ENCODE data around the gene DNAJC7.

DNAJC7 gene

GRCh38 chr17:42050393-42051012 lies 33.3 kb upstream of the DNAJC7 start, which contains the start of gene C17orf113:
Gene C17orf113, minus strand, starts transcription at chr17:42050601. Its CDS starts 7,225 bp downstream, at chr17:42043376.
- ATAC-seq (peak; percentile 71), DNase-seq (ENCODE audit: low spot score in 2 of 2) (peak in 1 of 2 donors; percentile 63)
- H3K9me3 Mint-ChIP-seq = no peaks in the 10 kb centered on the region
- H3K36me3 Mint-ChIP-seq = no peaks in the 10 kb centered on the region
- H3K4me3 Mint-ChIP-seq = peak within 1 kb of the TSS; percentile 64
- H3K27ac Mint-ChIP-seq = no peak within 1 kb of the TSS
- H3K4me1 Mint-ChIP-seq = peaks cover 7% of the 10 kb centered on the region

- DNase-seq (ENCODE audit: low spot score in 2 of 2) (no peak), ATAC-seq (no peak)
- Mint-ChIP-seq H3K36me3 (no peaks in the 10 kb centered on the region), H3K9me3 (no peaks in the 10 kb centered on the region), H3K4me1 (peaks cover 7% of the 10 kb centered on the region), H3K4me3 (peak overlapping the region; percentile 64), H3K27ac (no peak overlapping the region)
These were observed 32.7 kb upstream of the DNAJC7 start for GRCh38 chr17:42049834-42050392.

- DNase-seq (ENCODE audit: low spot score in 2 of 2) = no peak
- Mint-ChIP-seq H3K36me3 (no peaks in the 10 kb centered on the region), H3K4me1 (peaks cover 7% of the 10 kb centered on the region), H3K27ac (no peak overlapping the region), H3K4me3 (no peak overlapping the region), H3K9me3 (no peaks in the 10 kb centered on the region)
- ATAC-seq = no peak
These were observed 30.1 kb upstream of the DNAJC7 start for GRCh38 chr17:42047343-42047742.

DNA sequence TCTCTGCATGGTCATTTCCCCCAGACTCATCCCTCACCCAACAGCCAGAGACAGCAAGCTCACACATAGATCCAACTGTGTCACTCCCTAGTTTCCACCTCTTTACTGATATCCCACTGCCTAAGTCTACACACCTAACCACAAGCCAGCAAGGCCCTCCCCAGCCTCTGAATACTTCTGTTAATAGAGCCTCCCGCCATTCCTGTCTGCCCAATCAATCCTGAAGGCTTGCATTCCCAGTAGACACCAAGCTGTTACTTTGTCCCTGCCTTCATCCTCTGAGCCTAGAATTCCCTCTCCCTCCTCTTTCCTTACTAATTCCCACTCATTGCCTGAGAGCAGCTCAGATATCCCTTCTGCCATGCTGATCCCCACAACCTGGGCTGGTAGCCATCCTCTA lies 28.5 kb upstream of the DNAJC7 start:
- Mint-ChIP-seq H3K9me3 (no peaks in the 10 kb centered on the region), H3K4me1 (peaks cover 3% of the 10 kb centered on the region), H3K4me3 (no peak overlapping the region), H3K36me3 (no peaks in the 10 kb centered on the region), H3K27ac (no peak overlapping the region)
- no peak for ATAC-seq
- no peak for DNase-seq (ENCODE audit: low spot score in 2 of 2)

DNA sequence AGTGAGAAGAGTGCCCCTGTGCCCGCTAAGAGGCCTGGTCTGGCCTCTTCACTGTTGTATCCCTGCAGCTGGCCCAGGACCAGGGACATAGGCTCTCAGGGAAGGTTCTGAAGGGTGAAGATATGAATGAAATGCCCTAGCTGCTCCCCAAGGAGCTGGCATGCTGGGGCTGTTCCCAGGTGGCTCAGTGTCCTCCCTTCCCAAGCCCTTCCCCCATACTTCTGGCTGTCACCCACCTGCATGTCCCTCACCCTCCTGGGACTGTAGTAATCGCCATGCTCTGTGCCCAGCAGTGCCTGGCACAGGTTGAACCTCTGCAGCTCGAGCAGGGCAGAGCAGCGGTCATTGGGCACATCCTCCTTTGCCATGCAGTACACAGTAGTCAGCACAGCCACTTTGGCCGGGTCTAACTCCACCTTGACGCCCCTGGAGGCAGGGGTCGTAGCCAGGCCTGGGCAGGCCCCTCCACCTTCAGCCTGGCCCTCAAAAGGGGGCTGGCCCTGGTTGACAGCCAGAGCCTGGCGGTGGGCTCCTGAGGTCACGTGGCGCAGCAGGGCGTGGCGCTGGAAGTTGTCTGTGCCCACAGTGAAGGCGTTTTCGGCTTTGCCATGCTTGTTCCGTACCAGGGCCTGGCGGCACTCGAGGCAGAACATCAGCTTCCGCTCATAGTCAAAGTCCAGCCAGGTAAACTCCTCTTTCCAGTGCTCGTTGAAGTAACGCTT lies 25.5 kb upstream of the DNAJC7 start:
- no peak overlapping the region for H3K4me3 Mint-ChIP-seq
- H3K27ac Mint-ChIP-seq = no peak overlapping the region

DNA sequence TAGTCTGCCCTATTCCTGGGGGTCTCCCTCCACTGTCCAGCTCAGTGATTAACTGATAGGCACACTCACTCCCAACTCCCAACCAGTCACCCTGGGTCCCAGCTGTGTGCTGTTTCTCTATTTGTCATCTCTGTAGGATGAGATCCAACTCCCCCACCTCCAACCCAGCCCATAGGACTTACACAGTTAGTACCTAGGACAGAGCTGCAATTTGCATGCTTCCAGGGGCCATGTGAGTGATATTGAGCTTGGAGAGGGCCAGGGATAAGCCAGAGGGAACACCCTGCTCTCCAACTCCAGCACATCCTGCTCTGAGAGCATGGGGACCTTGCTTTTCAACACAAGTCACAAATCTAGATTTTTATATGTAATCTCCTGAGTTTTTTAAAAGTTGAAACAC lies 24.4 kb upstream of the DNAJC7 start:
- Mint-ChIP-seq H3K4me3 (no peak overlapping the region), H3K9me3 (no peaks in the 10 kb centered on the region), H3K36me3 (no peaks in the 10 kb centered on the region), H3K27ac (no peak overlapping the region), H3K4me1 (no peaks in the 10 kb centered on the region)
- DNase-seq (ENCODE audit: low spot score in 2 of 2) (no peak), ATAC-seq (no peak)

More for the DNA sequence above, 25.5 kb upstream of the DNAJC7 start:
- Mint-ChIP-seq H3K4me1 (no peaks in the 10 kb centered on the region), H3K36me3 (no peaks in the 10 kb centered on the region), H3K9me3 (no peaks in the 10 kb centered on the region)
- no peak for ATAC-seq
- DNase-seq (ENCODE audit: low spot score in 2 of 2) = no peak

DNA sequence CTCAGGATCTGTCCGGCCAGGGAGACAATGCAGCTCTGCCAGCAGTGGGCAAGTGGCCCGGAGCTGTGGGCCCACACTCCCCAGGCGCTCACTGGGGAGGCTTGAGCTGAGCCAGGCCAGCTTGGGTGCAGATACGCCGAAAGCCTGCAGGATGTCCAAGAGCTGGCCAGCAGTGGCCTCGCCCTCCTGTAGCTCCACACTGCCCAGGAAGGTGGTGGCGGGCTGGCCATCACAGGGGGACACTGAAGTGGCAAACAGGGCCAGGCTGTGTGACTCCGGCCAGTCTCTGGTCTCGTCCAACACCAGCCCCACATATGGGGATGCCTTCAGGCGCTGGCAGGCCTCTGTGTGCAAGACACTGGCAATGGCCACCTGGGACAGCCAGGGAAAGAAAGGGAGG lies 23.6 kb upstream of the DNAJC7 start:
- no peak for ATAC-seq
- Mint-ChIP-seq H3K27ac (no peak overlapping the region), H3K9me3 (no peaks in the 10 kb centered on the region)

GRCh38 chr17:42039794-42040763 lies 22.8 kb upstream of the DNAJC7 start:
- H3K4me1 Mint-ChIP-seq = no peaks in the 10 kb centered on the region
- H3K4me3 Mint-ChIP-seq = no peak overlapping the region
- H3K36me3 Mint-ChIP-seq = no peaks in the 10 kb centered on the region
- H3K9me3 Mint-ChIP-seq = no peaks in the 10 kb centered on the region
- H3K27ac Mint-ChIP-seq = no peak overlapping the region
- ATAC-seq = no peak
- no peak for DNase-seq (ENCODE audit: low spot score in 2 of 2)

More for the DNA sequence above, 23.6 kb upstream of the DNAJC7 start:
- no peak for DNase-seq (ENCODE audit: low spot score in 2 of 2)
- no peak overlapping the region for H3K4me3 Mint-ChIP-seq
- H3K4me1 Mint-ChIP-seq = no peaks in the 10 kb centered on the region
- no peaks in the 10 kb centered on the region for H3K36me3 Mint-ChIP-seq

DNA sequence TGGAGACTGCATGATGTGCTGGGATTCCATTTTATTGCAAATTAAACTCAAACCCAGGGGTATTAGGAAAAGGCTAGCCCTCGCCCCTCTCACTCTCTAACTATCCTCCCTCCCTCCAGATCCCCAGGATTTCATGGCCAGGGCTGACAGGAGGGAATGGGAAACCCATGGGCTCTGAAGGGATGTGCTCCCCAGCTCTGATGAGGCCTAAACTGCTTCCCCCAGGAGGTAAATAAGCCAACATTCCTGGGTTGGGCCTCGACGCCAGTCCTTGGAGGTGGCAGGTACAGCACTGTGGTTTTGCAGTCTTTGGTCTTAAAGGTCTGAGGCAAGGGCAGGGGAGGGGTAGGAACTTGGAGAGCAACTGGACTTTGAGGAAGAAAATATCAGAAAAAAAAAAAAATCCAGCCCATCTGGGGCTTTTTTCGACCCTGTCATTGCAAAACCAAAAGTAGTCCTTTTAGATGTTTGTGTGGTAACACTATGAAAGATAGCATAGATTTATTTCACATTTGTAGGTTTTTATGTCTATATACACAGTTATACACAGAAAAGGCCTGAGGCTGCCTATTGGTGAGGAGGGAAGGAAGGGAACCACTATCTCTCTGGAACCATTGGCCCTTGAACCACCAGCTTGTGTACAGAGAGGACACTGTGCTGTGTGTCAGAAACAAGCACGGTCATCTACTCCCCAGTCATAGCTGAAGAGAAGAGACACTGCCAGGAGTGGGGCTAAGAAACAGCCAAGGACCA lies 21.2 kb upstream of the DNAJC7 start:
- Mint-ChIP-seq H3K9me3 (no peaks in the 10 kb centered on the region), H3K4me1 (peaks cover 9% of the 10 kb centered on the region), H3K4me3 (no peak overlapping the region), H3K36me3 (no peaks in the 10 kb centered on the region), H3K27ac (no peak overlapping the region)
- ATAC-seq (peak; percentile 49), DNase-seq (ENCODE audit: low spot score in 2 of 2) (no peak)

DNA sequence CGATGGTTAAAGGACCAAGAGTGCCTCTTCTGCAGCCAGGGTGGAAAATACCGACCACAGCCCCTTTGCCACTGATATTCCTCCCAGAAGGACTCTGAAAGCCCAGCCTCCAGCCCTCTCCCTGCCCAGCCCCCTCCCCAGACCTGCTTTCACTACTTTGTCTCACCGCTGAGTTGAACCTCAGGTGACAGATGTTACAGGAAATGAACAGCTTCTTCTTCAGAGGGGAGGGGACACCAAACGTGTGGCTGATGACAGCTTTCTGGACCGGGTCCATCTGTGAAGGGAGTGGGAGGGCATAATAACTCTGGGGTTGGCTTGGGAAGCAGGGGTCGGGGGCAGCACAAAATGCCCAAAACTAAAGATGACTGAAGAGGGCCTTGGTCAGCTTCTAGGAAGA lies 16.8 kb upstream of the DNAJC7 start:
- peak overlapping the region; percentile 63 for H3K27ac Mint-ChIP-seq
- H3K4me1 Mint-ChIP-seq = peaks cover 9% of the 10 kb centered on the region
- ATAC-seq (no peak), DNase-seq (ENCODE audit: low spot score in 2 of 2) (no peak)
- no peaks in the 10 kb centered on the region for H3K36me3 Mint-ChIP-seq
- H3K4me3 Mint-ChIP-seq = no peak overlapping the region
- no peaks in the 10 kb centered on the region for H3K9me3 Mint-ChIP-seq

GRCh38 chr17:42031584-42031983 lies 14.3 kb upstream of the DNAJC7 start:
- no peak for ATAC-seq
- Mint-ChIP-seq H3K4me1 (peaks cover 9% of the 10 kb centered on the region), H3K4me3 (no peak overlapping the region), H3K9me3 (no peaks in the 10 kb centered on the region), H3K27ac (no peak overlapping the region), H3K36me3 (no peaks in the 10 kb centered on the region)
- DNase-seq (ENCODE audit: low spot score in 2 of 2) = no peak

- no peak for ATAC-seq
- Mint-ChIP-seq H3K4me3 (no peak overlapping the region), H3K36me3 (peaks cover 14% of the 10 kb centered on the region), H3K4me1 (peaks cover 15% of the 10 kb centered on the region), H3K27ac (peak overlapping the region; percentile 68), H3K9me3 (no peaks in the 10 kb centered on the region)
- no peak for DNase-seq (ENCODE audit: low spot score in 2 of 2)
These were observed 11.5 kb upstream of the DNAJC7 start for GRCh38 chr17:42028791-42029127.

DNA sequence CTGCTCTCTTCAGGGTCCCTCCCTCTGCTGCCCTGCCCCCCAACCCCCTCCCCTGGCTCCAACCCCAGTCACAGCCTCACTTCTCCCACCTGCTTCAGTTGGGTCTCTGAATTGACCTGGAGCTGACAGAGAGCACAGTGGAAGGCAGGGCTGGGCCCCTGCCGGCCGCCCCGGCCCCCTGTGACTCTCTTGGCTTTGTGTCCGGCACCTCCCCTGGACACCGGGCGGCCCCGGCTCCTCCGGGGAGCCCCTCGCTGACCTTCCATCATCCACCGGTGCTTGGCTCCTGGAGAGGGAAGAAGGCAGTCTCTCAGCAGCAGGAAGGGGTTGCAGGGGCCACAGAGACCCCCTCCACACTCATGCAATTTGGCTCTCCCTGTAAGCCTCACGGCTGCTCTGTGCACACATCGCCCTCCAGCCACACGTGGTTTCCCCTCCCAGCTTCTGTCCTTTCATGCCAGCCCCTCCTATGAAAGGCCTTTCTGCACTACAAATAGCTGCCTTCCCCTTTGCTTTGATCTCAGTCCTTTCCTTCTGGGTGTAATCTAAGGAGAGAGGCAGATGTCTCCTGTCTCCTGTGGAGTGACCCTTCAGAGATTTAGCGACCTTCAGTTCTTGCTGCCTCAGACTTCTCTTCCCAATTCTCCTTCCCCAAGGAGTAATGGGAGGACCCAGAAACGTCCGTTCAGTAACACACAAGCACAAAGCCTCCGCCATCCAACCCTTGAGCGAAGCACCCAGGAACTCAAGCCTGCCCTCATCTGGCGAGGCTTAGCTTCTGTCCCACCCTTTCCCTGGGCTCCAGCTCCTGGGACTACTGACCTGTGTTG lies 10.9 kb upstream of the DNAJC7 start:
- Mint-ChIP-seq H3K4me1 (peaks cover 13% of the 10 kb centered on the region), H3K27ac (peak overlapping the region; percentile 68), H3K4me3 (no peak overlapping the region), H3K9me3 (no peaks in the 10 kb centered on the region), H3K36me3 (peaks cover 20% of the 10 kb centered on the region)
- ATAC-seq (no peak), DNase-seq (ENCODE audit: low spot score in 2 of 2) (no peak)

DNA sequence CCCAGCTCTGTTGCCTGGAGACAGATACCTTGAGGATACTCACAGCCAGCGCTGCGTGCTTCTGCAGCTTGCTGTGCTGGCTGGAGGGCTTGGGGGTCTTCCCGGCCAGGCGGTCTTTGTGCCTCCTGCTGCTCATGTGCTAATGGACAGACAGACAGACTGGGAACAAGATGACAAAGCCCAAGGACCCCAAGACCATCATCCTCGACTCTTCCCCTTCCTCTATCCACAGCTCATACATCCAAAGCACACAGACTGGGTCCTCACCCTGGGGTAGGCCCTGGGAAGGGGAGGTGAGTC lies 10.3 kb upstream of the DNAJC7 start:
- no peaks in the 10 kb centered on the region for H3K9me3 Mint-ChIP-seq
- peaks cover 13% of the 10 kb centered on the region for H3K4me1 Mint-ChIP-seq
- H3K36me3 Mint-ChIP-seq = peaks cover 22% of the 10 kb centered on the region
- DNase-seq (ENCODE audit: low spot score in 2 of 2) (no peak), ATAC-seq (no peak)
- H3K4me3 Mint-ChIP-seq = no peak overlapping the region
- H3K27ac Mint-ChIP-seq = no peak overlapping the region

Data from stimulated activated effector memory CD8-positive, alpha-beta T cell treated with anti-CD3 and anti-CD28 coated beads, Interleukin-12 subunit alpha, Interleukin-12 subunit beta, amount 100 ng/mL, for 72 hours (primary cell).